ENCODE data around the gene PLA2G3.

DNA sequence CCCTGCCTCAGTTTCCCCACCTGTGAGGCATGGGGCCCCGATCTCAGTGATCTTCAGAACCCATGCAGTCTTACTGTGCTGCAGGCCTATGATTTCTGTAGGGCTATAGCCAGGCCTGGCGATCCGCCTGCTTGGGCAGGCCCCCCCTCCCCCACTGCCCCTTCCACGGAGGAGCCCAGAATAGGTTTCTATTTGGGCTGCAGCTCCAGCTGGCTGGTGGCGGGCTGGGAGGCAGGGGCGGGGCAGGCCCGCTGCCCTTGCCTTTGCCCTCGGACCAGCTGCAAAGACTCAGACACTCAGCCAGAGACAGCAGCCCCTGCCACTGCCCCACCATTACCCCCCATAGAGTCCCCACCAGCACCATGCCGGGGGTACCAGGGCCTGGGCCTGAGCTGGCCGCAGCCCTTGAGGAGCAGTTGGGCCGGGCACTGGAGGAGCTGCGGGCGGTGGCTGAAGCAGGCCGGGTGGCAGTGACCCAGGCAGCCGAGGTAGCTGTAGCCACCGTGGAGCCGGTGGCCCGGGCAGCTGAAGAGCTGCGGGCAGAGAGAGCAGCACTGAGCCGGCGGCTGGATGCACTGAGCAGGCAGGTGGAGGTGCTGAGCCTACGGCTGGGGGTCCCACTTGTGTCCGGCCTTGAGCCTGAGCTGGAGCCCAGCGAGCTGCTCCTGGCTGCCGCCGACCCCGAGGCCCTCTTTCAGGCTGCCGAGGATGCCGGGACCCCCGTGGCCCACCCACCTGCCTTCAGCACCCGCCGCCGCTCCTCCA lies 47.0 kb downstream of the PLA2G3 start:
- TF ChIP-seq, protein P1, sequence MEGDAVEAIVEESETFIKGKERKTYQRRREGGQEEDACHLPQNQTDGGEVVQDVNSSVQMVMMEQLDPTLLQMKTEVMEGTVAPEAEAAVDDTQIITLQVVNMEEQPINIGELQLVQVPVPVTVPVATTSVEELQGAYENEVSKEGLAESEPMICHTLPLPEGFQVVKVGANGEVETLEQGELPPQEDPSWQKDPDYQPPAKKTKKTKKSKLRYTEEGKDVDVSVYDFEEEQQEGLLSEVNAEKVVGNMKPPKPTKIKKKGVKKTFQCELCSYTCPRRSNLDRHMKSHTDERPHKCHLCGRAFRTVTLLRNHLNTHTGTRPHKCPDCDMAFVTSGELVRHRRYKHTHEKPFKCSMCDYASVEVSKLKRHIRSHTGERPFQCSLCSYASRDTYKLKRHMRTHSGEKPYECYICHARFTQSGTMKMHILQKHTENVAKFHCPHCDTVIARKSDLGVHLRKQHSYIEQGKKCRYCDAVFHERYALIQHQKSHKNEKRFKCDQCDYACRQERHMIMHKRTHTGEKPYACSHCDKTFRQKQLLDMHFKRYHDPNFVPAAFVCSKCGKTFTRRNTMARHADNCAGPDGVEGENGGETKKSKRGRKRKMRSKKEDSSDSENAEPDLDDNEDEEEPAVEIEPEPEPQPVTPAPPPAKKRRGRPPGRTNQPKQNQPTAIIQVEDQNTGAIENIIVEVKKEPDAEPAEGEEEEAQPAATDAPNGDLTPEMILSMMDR (IDR thresholded peaks at IDR 0.05) = no peak
- TF ChIP-seq POLR2AphosphoS5 (IDR thresholded peaks at IDR 0.05) (peak in 3 of 4 donors; percentile 71 to 84 (median 76)), POLR2A (IDR thresholded peaks at IDR 0.05) (peak; percentile 31 to 32)
